GM19193 (cell line): ENCODE measurements around the gene CPNE1.

Source experiments
- POLR2A ChIP-seq: IDR thresholded peaks from 4 replicates; pipeline ENCODE4 v1.6.1; 2011; ENCODE audit not compliant: insufficient read depth, insufficient read length; ENCODE audit errors: extremely low read depth

Gene CPNE1

DNA sequence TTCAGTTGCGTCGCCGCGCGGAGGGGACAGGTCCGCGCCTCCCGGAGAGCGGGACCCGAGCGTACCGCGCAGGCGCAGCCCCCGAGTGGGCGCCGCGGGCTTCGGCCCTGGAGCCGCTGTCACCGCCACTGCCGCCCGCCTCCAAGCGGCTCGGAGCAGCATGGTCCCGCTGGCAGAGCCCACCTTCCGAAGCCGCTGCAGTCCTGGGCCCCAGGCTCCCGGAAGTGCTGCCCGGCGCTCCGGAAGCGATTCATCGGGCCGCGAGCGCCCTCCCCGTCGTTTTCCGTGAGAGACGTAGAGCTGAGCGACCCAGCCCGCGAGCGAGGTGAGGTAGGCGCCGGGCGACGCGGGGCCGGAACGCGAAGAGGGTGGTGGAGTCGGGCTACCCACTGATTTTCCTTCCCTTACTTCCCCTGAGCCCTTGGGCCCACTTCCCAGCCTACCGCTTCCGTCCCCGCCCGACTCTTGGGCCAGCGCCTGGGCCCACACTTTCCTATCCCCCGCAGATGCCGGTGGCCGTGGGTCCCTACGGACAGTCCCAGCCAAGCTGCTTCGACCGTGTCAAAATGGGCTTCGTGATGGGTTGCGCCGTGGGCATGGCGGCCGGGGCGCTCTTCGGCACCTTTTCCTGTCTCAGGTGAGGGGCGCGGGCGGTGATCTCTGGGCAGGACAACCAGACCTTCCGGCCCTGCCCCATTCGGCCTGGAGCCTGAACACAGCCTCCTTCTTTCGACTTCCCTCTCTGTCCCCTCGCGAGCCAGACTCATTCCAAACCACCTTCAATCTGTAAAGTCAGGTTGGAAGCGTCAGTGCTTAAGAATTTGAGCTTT lies 34.6 kb upstream of the CPNE1 start, which contains the start of the genes NFS1 and ROMO1:
TSS of gene NFS1 (minus strand) at position 226 of the 830 bp plus-strand sequence. CDS start at position 162, 64 bp downstream.
TSS of gene ROMO1 (plus strand) at position 279 of the 830 bp plus-strand sequence. CDS start at position 507, 228 bp downstream.
- TF ChIP-seq POLR2A = peak; percentile 82

DNA sequence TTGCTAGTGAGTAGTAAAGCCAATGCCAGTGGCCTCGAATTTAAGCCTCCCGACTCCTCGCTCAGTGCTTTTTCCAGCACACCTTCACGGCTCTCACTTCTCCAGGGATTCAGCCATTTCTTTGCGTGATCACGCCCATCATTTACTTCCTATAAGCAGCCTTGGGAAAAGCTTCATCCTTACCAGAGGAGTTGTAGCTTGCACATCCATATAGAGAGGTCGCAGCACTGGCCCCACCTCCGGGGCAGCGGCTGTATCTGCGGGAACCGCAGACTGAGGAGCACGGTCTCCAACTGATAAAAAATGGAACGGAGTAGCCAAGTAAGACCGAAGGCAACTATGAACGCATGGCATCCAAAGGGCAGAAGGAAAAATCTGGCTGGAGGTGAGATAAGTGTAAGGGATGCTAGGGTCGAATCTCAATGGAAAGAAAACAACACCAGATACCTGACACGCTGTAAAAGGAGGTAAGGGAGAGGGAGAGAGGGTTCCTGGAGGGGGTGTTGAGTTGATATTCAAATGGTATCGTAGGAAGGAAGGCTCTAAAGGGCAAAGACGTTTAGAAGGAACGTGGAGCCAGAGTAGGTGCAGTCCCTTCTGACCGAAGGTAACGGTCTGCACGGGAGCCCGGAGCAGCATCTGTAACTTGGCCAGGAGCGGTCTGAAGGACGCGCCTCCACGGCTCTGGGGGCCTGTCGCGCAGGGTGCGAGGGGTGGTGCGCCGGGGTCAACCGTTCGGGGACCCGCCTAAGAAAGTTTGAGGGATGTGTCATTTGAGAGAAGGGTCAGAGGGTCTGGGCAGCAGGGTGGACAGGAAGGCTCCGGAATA lies 33.8 kb upstream of the CPNE1 start:
- no peak for TF ChIP-seq POLR2A

DNA sequence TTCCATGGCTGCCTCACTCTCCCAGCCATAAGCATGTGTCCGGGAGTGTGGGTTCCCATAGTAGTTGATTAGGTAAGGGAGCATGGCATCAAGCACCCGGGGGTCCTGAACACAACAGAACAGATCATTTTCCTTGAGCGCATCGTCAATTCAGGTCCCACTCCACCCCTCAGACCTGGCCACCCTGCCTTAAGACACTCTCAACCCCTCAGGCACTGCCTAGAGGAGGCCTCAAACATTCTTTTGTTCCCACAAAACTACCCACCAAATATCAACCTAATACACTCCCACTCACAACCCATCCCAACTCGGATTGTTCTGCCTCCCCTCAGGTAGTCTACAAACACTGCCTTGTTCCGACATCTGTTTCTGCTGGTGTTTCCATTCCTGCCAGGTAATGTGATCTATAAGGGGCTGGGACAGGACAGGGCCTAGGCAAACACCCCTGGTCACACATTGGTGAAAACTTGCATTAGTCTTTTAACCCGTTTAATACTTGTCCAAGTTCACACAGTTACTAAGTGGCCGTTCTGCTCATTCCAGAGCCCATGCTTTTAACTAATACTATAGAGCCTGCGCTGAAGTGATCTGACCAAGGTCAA lies 33.1 kb upstream of the CPNE1 start:
- TF ChIP-seq POLR2A = no peak

DNA sequence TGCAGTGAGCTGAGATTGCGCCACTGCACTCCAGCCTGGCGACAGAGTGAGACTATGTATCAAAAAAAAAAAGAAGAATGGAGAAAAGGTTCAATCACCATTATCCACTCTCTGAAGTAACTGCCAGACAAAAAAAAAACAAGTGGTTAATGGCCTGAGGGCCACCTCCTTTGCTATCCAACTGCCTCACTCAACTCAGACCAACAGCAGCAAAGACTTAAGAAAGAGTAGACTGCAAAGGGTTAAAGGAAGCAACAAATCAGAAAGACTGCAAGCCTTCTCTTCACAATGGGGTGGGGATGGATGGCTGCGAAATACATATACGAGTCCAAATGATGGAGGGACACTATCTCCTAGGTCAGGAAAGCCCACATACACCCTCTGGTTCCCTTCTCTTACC lies 31.3 kb upstream of the CPNE1 start:
- no peak for TF ChIP-seq POLR2A

DNA sequence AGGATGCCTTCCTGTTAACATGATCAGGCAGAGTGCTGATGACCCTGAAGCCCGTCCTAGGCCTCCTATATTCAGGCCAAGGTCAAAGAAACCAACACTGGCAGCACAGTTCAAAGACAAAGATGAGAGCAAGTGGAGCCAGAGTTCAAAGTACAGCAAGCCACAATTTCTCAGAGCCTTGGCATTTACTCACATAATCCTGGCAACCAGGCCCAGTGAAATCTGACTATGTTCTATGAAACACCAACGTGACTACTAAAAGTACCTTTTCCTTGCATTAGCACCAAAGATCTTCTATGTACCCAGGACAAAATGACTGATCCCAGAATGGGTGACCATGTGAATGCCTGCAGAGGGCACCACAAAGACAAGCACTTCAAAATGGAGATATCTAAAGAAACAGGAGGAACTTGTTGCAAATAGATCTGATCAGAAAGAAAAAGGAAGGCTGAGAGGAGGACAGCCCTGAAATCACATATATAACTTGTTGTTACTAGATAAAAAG lies 30.6 kb upstream of the CPNE1 start:
- TF ChIP-seq POLR2A = no peak

DNA sequence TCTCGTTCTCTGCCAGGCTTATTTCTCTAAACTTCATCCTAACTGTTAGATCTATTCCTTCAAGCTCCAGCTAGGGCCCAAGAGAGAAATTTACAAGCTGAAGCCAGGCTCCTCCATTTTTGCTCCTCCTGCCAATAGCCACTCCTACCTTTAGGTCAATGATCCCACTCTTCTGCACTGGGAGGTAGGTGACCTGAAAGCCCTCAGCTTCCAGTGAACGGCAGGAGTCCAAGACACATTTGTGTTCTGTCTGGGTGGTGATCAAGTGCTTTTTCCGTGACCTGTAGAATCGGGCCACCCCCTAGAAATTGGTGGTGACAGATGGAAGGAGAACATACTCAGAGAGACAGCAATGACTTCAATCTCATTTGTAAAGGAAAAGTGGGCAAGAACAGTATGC lies 25.6 kb upstream of the CPNE1 start:
- TF ChIP-seq POLR2A = no peak

DNA sequence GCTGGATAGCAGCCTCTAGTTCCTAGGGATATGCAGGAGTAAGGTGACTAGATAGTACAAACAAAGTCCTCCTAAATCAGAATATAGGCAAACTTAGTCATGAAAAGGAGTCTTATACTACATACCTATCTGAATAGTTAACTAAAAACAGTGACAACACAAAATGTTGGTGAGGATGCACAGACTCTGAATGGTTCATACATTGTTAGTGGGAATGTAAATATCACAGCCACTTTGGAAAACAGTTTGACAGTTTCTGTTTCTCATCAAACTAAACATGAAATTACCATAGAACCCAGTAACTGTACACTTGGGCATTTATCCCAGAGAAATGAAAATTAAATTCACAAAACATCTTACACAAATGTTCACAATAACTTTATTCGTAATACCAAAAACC lies 17.3 kb upstream of the CPNE1 start:
- TF ChIP-seq POLR2A = no peak

DNA sequence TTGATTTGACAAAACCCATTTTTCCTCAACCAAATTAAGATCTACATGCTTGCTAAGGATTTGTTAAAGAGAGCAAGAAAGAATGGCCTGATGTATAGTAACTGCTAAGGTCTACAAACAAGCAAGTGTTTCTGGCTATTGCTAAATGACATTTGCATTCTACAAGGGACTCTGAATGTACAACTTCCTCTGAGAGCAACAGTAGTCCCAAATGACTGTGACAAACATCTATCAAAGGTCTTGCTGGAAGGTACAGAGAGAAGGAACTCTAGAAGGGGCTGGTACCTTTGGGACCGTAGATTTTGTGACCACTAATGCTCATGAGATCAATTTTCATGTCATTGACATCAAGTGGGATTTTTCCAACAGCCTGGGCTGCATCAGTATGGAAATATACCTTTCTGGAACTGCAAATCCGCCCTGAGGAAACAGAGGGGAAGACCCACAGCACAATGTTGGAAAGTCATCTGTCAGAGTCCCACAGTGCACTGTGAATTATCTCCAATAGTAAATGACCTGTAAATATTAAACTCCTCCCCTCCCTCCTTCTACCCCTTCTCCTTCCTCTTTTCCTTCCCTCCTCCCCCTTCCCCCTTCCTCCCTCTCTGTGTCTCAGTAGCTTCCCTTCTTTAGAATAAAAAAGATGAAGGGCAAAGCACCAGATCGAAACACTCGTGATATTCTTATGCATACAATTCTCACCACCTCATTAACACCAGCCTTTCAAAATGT lies 15.9 kb upstream of the CPNE1 start:
- no peak for TF ChIP-seq POLR2A

DNA sequence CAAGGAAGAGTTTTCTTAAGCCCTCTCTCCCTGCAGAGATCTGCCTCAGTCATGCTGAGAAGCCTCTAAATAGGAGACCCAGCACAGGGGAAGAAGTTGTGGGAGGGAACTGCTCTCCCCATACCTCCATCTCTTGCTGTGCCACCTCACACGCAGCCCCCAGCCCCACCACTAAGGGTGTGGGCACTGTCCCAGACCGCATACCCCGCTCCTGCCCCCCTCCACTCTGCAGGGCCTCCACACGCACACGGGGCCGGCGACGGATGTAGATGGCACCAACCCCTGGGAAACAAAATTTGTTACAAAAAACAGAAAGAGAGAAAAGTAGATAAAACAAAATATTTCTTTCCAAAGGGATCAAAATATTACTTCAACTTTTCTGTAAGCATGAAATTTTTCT lies 10.2 kb upstream of the CPNE1 start:
- TF ChIP-seq POLR2A = no peak

DNA sequence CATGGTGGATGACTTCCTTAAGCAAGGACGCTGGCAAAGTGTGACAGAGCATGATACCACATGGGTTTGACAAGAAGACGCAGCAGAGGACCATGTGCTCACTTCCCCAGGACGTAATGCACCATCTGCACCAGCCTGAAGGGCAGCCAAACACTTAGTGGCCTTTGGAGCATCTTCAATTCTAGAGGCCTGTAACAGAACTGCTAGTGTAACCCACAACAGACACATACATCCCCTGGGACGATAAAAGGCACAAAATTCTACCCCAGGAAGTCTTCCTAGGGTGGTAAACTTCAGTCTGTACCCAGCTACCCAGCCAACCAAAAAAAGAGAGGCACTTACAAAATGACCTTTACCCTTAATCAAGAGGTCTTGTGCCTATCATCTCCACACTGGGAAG lies 9.2 kb upstream of the CPNE1 start:
- no peak for TF ChIP-seq POLR2A

DNA sequence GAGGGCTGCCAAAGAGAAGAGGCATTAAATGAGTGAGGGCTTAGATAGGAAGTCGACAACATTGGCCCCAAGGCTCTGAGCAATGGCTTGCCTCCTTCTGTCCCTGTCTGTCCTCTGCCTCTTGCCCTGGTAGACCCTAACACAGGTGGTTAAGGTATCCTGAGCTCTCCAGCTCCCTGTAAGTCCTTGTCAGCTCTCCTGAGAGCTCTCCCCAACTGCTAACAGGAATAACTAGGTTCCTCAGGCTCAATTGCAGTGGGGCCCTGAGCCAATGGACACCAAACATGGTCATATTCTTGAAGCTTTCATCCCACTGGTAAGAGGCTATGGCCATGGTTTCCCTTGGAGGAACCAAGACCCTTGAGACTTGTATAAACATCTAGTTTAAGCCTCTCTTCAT lies 5.0 kb upstream of the CPNE1 start:
- TF ChIP-seq POLR2A = no peak

DNA sequence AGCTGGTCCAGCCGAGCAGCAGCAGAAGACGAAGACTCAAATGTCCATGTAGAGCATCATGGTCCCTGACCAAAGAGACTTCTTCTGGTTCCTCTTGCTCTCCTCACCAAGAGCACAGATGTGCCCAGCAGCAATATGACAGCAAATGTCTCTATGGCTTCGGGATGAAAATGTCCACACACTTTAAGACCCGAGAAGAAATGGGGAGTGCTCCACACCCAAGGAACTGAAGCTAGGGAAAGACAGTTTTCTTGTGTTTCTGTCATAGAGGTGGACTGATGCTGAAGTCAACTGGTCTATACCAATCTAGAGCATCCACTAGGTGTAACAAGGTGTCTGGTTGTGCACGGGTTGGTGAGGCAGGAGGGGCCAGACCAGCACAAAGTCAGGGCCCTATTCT lies 4.5 kb upstream of the CPNE1 start:
- TF ChIP-seq POLR2A = no peak

DNA sequence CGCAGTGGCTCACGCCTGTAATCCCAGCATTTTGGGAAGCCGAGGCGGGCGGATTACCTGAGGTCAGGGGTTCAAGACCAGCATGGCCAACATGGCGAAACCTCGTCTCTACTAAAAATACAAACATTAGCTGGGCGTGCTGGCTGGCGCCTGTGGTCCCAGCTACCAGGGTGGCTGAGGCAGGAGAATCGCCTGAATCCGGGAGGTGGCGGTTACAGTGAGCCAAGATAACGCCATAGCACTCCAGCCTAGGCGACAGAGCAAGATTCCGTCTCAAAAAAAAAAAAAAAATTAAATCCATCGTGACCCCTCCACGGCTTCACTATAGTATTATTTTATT lies 1.2 kb upstream of the CPNE1 start:
- TF ChIP-seq POLR2A = no peak
